LNCAP (cell line): ENCODE results near the gene RAB44.

Experiments used
- CTCF ChIP-seq: fragments of 450-650 bp; IDR thresholded peaks from 2 replicates; pipeline ENCODE4 v1.5.1; 2017; ENCODE audit warnings: mild to moderate bottlenecking

The RAB44 gene

GRCh38 chr6:36776167-36776566 is 78.5 kb downstream of the RAB44 start:
- TF ChIP-seq CTCF, result no peak

GRCh38 chr6:36777801-36778200 is 80.2 kb downstream of the RAB44 start:
- no peak for TF ChIP-seq CTCF

DNA sequence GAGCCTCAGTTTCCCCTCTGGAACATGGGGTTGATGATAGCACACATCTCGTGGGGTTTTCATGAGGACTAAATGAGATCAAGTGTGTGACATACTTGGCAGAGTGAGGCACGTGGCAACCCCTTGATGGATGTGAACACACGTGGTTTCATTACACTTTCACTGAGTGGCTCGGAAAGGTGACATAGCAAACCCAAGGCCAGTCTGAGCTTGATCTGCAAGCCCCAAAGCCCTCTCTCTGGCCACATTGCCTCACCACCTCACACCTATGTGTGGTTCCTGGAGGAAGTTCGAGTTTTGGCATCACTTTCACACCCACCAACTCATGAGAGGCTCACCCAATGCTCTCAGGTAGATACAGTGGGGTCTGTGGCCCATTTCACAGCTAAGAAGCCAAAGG is 81.6 kb downstream of the RAB44 start:
- no peak for TF ChIP-seq CTCF

GRCh38 chr6:36780442-36781177 is 83.0 kb downstream of the RAB44 start:
- TF ChIP-seq CTCF, result no peak

DNA sequence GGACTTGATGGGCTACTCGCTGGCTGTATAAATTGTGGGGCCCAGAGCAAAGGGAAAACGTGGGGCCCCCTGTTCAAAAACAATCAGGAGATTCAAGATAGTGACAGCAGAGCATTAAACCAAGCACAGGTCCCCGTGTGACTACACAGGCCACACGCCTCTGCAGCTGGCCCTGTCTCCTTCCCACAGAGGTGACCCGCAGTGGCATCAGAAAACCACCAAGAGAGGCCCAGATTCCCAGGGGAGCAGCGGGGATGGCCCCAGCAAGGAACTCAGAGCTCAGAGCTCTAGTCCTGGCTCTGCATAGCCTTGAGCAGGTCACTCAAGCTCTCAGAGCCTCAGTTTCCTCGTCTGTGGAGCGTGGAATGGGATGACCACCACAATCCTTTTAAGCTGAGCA is 84.0 kb downstream of the RAB44 start:
- TF ChIP-seq CTCF, result no peak
